Measurements from ENCODE around the gene PGLYRP3. TPM values are rescaled to one million over a fixed set of nuclear protein-coding genes. Genes with fewer than 3 reads are reported as not detected.

Gene PGLYRP3
- total and polyA plus RNA-seq, 9 of the 15 experiments (the other 6 are each of a cell fraction or from before 2014, with no cell fraction given) = not detected

DNA sequence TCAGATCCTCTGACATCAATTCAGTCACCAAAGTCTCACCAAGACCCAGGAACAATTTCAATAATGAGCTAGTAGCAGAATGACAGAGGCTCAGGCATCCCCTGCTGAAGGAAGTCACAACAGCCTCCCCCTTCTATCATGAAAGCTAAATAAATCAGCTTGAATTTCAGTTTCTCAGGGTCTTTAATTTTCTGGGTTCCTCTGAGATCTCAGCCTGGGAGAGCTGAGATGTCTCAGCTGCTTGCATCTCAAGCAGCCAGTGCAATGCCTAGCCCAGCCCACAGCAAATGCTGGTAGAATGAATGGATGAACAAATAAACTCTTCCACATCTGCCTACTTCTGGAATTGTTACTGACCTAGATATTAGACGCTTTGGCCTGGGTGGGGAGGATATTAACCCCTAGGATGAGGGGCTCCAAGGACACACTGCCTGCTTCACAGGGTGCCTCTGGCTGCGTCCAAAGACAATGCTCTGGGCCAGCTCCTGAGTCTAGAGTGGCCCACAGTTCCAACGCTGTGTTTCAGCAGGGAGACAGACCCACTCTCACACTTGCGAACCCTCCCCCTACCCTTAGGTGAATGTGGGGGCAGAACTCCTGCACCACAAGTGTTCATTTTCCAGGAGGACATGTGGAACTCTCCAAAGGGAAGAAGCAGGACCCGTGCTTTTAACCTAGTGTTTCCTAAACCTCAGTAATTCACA is 64.4 kb downstream of the PGLYRP3 start:
- POLR2A ChIA-PET = interaction anchor here (0.6 kb wide), 1 partner anchor 447 kb away, joined by 3 read pairs; no protein-coding TSS in a partner anchor
- BruUV-seq (replicated peaks) = no TSS peak
- DNase-seq (ENCODE audit: extremely low read depth in 1 of 4, low spot score in 3 of 4) = no peak
- WGBS (ENCODE audit: insufficient coverage, low coverage, missing lambda C conversion rate) = 0% methylated on average over 5 of the region's 5 CpGs
- intact Hi-C loops (cut with micrococcal nuclease) = no loop called here
- Histone ChIP-seq H3K4me2 (ENCODE audit: insufficient read depth, low read length) (no peak overlapping the region), H3K9me3 (replicated peaks; ENCODE audit: control insufficient read depth, insufficient read depth, low read depth, low read length) (no peaks in the 10 kb centered on the region), H3K4me3 (no peak overlapping the region), H3K9ac (ENCODE audit: insufficient read depth in 1 of 2, low read depth in 2 of 2, low read length in 2 of 2) (no peak overlapping the region), H2AFZ (ENCODE audit: low read depth, low read length) (no peak overlapping the region), H4K20me1 (replicated peaks; ENCODE audit: control insufficient read depth, insufficient read depth, low read length) (no peaks in the 10 kb centered on the region), H3K9me1 (ENCODE audit: control insufficient read depth, insufficient read depth, low read length) (no peaks in the 10 kb centered on the region), H3K4me1 (replicated peaks in 1 of 2; ENCODE audit: control insufficient read depth in 2 of 2, insufficient read depth in 2 of 2, low read length in 2 of 2) (no peaks in the 10 kb centered on the region), H3K79me2 (ENCODE audit: control insufficient read depth, insufficient read depth, low read length) (no peaks in the 10 kb centered on the region), H3K27ac (ENCODE audit: extremely low read depth, low read depth, low read length) (no peak overlapping the region), H3K36me3 (ENCODE audit: control insufficient read depth, insufficient read depth, low read length) (no peaks in the 10 kb centered on the region), H3K27me3 (ENCODE audit: control insufficient read depth in 2 of 2, insufficient read depth in 2 of 2, low read length in 2 of 2) (peaks cover 2 to 5% of the 10 kb centered on the region in 2 experiments; a peak in 3 of 5 replicates)
- ATAC-seq = no peak
- FAIRE-seq = no peak
- CTCF ChIA-PET (ENCODE audit: low intra/inter-chr PET ratio) = no interaction called here
- in situ Hi-C loops (cut with MboI) = no loop called here
- TF ChIP-seq NR4A1 (CRISPR knock-in tag; IDR thresholded peaks at IDR 0.05) = no peak
- no peak for TF ChIP-seq NR4A1 (tag; IDR thresholded peaks at IDR 0.05)
- TF ChIP-seq TCF7 (IDR thresholded peaks at IDR 0.05; ENCODE audit: borderline replicate concordance) = no peak
- TF ChIP-seq ZNF436 (CRISPR knock-in tag; IDR thresholded peaks at IDR 0.05) = no peak
- no peak for TF ChIP-seq HMGN3 (IDR thresholded peaks at IDR 0.05; ENCODE audit: borderline replicate concordance, extremely low read depth, insufficient read length, low read depth, low read length)
- TF ChIP-seq, protein P1, sequence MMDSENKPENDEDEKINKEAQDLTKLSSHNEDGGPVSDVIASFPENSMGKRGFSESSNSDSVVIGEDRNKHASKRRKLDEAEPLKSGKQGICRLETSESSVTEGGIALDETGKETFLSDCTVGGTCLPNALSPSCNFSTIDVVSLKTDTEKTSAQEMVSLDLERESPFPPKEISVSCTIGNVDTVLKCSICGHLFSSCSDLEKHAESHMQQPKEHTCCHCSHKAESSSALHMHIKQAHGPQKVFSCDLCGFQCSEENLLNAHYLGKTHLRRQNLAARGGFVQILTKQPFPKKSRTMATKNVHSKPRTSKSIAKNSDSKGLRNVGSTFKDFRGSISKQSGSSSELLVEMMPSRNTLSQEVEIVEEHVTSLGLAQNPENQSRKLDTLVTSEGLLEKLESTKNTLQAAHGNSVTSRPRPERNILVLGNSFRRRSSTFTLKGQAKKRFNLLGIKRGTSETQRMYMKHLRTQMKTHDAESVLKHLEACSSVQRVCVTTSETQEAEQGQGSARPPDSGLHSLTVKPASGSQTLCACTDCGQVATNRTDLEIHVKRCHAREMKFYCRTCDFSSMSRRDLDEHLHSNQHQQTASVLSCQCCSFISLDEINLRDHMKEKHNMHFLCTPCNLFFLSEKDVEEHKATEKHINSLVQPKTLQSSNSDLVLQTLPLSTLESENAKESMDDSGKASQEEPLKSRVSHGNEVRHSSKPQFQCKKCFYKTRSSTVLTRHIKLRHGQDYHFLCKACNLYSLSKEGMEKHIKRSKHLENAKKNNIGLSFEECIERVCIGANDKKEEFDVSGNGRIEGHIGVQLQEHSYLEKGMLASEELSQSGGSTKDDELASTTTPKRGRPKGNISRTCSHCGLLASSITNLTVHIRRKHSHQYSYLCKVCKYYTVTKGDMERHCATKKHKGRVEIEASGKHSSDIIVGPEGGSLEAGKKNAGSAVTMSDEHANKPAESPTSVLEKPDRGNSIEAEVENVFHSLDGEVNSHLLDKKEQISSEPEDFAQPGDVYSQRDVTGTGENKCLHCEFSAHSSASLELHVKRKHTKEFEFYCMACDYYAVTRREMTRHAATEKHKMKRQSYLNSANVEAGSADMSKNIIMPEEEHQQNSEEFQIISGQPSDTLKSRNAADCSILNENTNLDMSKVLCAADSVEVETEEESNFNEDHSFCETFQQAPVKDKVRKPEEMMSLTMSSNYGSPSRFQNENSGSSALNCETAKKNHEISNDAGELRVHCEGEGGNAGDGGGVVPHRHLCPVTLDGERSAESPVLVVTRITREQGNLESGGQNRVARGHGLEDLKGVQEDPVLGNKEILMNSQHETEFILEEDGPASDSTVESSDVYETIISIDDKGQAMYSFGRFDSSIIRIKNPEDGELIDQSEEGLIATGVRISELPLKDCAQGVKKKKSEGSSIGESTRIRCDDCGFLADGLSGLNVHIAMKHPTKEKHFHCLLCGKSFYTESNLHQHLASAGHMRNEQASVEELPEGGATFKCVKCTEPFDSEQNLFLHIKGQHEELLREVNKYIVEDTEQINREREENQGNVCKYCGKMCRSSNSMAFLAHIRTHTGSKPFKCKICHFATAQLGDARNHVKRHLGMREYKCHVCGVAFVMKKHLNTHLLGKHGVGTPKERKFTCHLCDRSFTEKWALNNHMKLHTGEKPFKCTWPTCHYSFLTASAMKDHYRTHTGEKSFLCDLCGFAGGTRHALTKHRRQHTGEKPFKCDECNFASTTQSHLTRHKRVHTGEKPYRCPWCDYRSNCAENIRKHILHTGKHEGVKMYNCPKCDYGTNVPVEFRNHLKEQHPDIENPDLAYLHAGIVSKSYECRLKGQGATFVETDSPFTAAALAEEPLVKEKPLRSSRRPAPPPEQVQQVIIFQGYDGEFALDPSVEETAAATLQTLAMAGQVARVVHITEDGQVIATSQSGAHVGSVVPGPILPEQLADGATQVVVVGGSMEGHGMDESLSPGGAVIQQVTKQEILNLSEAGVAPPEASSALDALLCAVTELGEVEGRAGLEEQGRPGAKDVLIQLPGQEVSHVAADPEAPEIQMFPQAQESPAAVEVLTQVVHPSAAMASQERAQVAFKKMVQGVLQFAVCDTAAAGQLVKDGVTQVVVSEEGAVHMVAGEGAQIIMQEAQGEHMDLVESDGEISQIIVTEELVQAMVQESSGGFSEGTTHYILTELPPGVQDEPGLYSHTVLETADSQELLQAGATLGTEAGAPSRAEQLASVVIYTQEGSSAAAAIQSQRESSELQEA (IDR thresholded peaks at IDR 0.05; ENCODE audit: low read depth) = no peak
- no peak for TF ChIP-seq EWSR1 (IDR thresholded peaks at IDR 0.05; ENCODE audit: borderline replicate concordance, low read depth, partially characterized antibody)
- TF ChIP-seq, protein P2, sequence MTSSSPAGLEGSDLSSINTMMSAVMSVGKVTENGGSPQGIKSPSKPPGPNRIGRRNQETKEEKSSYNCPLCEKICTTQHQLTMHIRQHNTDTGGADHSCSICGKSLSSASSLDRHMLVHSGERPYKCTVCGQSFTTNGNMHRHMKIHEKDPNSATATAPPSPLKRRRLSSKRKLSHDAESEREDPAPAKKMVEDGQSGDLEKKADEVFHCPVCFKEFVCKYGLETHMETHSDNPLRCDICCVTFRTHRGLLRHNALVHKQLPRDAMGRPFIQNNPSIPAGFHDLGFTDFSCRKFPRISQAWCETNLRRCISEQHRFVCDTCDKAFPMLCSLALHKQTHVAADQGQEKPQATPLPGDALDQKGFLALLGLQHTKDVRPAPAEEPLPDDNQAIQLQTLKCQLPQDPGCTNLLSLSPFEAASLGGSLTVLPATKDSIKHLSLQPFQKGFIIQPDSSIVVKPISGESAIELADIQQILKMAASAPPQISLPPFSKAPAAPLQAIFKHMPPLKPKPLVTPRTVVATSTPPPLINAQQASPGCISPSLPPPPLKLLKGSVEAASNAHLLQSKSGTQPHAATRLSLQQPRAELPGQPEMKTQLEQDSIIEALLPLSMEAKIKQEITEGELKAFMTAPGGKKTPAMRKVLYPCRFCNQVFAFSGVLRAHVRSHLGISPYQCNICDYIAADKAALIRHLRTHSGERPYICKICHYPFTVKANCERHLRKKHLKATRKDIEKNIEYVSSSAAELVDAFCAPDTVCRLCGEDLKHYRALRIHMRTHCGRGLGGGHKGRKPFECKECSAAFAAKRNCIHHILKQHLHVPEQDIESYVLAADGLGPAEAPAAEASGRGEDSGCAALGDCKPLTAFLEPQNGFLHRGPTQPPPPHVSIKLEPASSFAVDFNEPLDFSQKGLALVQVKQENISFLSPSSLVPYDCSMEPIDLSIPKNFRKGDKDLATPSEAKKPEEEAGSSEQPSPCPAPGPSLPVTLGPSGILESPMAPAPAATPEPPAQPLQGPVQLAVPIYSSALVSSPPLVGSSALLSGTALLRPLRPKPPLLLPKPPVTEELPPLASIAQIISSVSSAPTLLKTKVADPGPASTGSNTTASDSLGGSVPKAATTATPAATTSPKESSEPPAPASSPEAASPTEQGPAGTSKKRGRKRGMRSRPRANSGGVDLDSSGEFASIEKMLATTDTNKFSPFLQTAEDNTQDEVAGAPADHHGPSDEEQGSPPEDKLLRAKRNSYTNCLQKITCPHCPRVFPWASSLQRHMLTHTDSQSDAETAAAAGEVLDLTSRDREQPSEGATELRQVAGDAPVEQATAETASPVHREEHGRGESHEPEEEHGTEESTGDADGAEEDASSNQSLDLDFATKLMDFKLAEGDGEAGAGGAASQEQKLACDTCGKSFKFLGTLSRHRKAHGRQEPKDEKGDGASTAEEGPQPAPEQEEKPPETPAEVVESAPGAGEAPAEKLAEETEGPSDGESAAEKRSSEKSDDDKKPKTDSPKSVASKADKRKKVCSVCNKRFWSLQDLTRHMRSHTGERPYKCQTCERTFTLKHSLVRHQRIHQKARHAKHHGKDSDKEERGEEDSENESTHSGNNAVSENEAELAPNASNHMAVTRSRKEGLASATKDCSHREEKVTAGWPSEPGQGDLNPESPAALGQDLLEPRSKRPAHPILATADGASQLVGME (CRISPR knock-in tag; IDR thresholded peaks at IDR 0.05) = no peak

All from K562 (cell line).